ENCODE data around the gene DAB1.

Gene DAB1

DNA sequence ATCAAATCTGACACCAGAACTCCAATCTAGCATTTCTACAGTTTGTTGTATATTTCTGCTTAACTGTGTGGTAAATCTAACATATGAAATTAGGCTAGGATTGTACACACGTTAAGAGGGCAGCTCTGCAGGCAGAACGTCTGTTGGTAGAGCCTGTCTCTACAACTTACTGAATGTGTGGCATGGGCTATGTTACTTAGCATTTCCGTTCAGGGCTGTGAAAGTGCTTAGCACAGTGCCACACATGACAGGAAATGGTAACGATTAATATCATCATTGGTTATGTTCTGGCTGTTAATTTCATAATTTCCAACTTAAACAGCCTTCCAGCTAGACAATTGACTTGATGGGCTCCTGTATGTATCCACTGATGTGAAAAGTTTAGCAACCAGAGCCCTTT, 448.4 kb downstream of the DAB1 start:
- DNase-seq (ENCODE audit: low read depth): no peak

DNA sequence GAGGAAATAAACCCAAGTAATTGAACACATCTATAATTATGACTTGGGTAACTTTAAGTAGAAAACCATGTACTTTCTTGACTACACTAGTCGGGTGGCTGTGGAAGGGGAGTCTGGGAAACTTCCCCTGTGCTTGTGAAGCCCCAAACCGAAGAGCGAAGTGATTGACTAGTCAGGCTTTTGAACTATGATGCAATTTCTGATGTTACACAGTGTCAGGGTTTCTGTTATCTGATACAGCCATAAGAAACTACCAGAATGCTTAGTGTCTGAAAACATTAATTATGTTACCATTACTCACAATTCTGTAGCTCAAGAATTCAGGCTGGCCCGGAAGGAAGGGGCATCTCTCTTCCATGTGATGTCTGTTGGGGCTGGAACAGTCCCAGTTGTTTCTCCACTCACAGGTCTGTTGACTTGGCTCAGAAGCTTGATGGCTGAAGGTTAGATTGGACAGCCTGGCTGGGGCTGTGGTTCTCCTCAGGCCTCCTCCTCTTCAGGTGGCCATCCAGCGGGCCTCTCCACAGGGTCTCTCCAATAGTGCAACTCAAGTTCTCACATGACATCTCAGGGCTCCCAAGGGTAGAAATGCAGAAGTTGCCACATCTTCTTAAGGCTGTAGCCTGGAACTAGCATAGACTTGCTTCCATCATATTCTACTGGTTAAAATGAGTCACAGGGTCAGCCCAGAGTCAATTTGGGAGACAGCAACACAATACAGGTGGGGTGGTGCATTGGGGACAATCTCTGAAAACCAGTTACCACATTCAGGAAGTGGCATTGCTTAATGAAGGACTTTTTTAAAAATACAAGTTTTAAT, 449.7 kb downstream of the DAB1 start:
- no peak for DNase-seq (ENCODE audit: low read depth)

- DNase-seq (ENCODE audit: low read depth): no peak
Observed at GRCh38 chr1:56972976-56973375, 450.9 kb downstream of the DAB1 start.

DNA sequence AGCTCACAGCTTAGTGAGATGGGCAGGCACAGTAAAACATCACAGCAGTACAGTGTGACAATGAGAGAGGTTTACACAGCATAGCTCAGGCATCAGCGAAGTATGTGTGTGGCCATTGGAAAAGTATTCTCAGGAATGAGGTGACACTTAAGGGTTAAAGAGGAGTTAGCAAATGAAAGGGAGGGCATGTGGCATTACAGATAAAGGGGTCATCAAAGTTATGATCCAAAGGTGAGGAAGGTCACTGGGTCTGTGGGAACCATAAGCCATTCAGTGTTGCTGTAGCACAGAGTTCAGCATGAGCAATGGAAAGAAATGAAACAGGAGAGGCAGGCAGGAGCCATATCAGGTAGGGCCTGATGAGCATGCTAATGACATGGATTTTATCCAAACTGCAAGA, 453.6 kb downstream of the DAB1 start:
- no peak for DNase-seq (ENCODE audit: low read depth)

DNA sequence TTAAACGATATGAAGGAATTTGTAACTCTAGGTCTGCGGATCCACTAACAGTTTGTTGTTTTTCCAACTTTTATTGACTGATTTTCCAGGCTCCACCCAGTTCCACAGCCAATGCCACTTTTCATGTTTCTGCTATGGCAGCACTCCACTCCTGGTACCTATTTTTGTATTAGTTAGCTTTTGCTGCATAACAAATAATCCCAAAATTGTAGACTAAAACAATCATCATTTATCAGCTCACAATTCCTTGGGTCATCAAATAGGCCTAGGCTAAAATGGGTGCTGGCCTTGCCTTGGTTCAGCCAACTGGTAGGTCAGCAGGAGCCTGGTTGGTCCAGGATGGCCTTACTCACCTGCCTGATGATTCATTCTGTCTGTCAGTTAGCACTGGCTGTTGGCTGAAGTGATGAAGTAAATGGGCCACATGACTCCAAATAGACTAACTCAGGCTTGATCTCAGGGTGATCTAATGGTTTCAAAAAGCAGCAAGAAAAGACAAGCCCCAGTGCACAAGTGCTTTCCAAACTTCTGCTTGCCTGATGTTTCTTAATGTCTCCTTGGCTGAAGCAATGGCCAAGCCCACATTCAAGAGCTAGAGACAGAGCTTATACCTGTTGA, 454.9 kb downstream of the DAB1 start:
- DNase-seq (ENCODE audit: low read depth): no peak

DNA sequence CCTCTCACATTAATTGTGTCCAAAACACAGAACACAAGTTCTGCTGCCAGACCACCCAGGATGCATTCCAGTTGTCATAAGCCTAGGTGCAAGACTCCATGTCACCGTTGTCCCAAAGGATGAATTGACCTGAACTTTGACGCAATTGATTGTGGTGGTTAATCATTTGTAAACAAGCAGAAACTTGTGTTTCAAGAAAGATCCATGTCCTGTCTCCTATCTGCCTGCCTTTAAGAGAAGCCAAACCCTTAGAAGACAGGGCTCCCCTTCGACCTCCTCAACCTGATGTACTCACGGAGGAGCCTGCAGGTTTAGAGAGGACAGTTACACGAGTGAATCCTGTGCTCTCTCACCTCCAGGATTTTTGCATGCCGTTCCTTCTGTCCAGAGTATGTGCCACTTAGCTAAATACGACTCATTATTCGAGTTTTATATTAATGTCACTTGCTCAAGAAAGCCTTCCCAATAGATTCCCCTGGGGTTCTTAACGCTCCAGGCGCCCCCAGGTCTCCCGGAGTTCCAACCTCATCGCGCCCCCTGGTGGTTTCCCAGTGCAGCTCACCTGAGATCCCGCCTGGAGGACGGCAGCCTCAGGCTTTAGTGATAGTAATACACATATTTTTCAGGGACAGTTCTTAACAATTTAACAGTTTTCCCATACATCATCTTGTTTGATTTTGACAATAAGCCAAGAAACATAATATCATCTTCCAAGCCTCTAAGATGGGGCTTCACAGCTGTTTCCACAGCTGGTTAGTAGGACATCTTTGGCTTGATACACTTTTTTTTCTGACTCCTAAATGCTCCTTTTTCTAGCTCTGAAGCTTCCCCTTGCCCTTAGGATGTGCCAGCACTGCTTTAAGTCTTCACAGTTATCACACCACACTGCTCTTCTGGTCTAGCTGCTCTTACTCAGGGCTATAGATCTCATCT, 455.7 kb downstream of the DAB1 start:
- DNase-seq (ENCODE audit: low read depth): no peak

DNA sequence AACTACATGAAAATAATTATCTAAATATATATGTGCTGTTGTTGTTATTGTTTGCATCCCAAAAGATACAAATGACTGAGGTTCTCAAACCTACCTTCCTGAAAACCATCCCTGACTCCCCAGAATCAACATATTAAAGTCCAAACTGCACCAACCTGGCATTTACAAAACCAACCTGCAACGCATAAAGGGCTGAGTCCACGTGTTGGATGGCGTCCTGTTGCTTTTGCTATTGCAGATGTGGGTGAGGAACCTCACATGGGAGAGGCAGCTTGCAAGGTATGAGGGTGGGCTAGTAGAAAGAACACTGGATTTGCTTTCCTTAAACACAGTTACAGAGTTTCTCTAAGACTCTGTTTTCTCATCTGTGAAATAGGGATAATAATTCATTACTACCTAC, 456.5 kb downstream of the DAB1 start:
- DNase-seq (ENCODE audit: low read depth): no peak

GRCh38 chr1:56966698-56966999, 457.2 kb downstream of the DAB1 start:
- DNase-seq (ENCODE audit: low read depth): no peak

DNA sequence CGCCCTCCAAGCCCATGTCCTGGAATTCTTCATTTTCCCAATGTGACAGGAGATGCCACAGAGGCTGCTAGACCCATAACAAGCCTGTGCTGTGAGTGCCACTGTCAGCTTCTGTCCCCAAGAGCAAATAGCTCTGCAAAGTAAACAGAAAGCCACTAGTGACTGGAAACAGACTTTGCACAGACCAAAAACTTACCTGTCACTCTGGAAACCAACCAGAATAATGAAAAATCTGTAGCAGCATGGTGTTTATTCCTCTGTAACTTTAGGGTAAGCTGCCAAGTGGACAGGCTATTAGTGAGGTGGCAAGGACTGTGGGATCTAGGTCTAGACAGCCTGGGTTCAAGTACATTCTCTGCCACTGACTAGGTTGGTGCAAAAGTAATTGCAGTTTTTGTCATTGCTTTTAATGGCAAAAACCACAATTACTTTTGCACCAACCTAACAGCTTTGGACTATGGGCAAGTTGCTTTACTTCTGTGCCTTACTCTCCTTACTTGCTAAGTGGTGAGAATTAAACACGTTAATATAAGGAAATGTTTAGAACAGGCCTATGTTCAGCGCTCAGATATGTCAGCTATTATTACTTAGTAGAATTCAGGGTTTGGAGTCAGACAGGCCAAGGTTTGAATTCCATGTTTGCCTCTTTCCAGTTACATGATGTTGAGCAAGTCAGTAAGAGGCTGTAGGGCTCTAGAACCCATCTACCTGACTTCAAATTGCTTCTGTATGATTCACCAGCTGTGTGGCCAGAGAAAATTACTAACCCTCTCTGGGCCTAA, 457.8 kb downstream of the DAB1 start, which contains the start of gene C8B:
Gene C8B (minus strand): TSS at position 100 of the 782 bp plus-strand sequence. CDS start 67 bp downstream, at position 33.
- DNase-seq (ENCODE audit: low read depth): no peak

GRCh38 chr1:56965191-56965590, 458.7 kb downstream of the DAB1 start:
- DNase-seq (ENCODE audit: low read depth): no peak

DNA sequence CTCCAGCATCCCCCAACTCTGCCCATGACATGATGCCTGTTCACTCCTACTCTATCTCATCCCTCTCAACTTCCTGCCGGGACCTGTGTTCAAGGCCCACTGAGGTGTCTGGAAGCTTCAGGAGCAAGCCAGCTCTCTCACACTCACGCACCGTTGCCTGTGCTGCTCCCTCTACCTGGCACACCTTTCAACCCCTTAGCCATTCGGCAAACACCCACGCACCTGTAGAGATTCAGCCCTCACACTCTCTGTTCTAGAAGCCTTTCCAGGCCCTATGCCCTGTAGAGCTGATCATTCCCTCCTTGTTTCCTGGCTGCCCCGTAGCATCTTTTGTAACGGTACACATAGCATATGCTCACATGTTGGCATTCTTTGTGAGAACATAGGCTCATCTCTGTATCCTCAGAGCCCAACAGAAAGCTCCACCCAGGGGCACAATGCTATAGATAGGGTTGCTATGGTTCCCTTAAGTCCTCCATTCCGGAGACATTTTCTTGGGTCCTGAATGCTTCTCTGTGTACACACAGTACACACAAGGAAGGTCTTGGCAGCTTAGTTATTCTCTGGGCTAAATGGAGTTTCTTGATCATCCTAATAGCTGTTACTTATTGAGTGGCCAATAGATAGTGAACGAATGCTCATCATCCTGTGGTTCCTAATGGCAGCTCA, 459.4 kb downstream of the DAB1 start:
- DNase-seq (ENCODE audit: low read depth): no peak

GRCh38 chr1:56963667-56964066, 460.2 kb downstream of the DAB1 start:
- no peak for DNase-seq (ENCODE audit: low read depth)

GRCh38 chr1:56961426-56961825, 462.4 kb downstream of the DAB1 start:
- DNase-seq (ENCODE audit: low read depth): no peak

DNA sequence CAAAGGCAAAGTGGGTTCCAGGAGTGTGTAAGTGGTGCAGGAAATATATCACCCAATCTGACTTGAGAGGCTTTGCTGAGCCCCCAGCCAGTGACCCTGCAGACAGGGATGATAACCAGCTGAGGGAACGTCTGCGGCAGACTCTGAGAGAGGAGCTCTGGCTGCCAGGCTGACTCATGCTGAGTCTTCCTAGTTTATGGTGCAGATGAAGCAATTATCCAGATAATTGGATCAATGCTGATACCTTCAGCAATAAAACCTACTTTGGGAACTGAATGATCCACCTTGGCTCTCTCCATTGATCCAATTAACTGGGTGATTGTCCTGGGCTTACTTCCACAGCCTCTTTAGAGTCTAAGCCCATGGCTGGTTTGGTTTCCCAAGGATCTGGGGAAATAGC, 465.3 kb downstream of the DAB1 start:
- no peak for DNase-seq (ENCODE audit: low read depth)

GRCh38 chr1:56957931-56958330, 465.9 kb downstream of the DAB1 start:
- DNase-seq (ENCODE audit: low read depth): no peak

DNA sequence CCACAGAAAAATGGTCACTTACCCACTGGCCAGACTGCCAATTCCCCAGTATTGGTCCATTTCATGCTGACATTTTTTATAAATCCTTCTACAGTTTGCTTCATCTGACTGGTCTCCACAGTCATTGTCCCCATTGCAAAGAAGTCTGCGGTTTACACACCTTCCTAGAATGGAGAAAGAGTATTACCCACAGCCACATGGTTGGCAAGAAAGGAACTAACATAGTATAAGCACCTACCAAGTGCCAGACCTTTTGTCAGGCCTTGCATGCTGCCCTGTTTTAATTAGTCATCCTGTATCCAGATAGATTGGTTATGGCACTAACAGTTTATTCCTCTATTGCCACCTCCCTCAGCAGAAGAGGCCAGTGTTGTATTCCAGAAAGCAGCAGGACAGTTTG, 469.2 kb downstream of the DAB1 start:
- no peak for DNase-seq (ENCODE audit: low read depth)

DNA sequence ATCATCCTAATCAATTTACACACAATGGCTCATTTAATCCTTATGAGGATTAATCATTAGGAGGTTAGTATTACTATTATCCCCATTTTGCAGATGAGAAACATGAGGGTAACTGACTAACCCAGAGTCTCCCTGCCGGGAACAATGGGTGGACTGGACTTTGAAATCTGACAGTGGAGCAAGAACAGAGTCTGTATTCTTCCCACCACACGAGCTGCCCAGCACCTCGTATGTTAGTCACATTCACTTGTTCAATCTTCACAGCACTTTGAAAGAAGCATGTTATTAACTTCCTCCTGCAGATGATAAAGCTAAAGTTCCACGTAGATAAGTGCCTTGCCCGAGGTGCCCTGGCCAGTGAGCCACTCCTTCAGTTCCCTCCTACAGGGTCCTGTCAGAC, 470.5 kb downstream of the DAB1 start:
- DNase-seq (ENCODE audit: low read depth): no peak

- DNase-seq (ENCODE audit: low read depth): no peak
Observed at GRCh38 chr1:56952501-56952900, 471.4 kb downstream of the DAB1 start.

- DNase-seq (ENCODE audit: low read depth): no peak
Observed at GRCh38 chr1:56948403-56949023, 475.3 kb downstream of the DAB1 start.
